A549 (cell line): ENCODE results near the gene LGALS7B. TPM values are rescaled to one million over a fixed set of nuclear protein-coding genes. Genes with fewer than 3 reads are reported as not detected.
A peak's percentile ranks its signal among the peaks of the same experiment; 100 is the strongest.

Experiments used
- ATAC-seq, 2 experiments: fragments of 200-7000 bp in 1 of 2; fragments of >200 bp in 1 of 2; cut with Nextera tagmentation in 1 of 2; cut with Tn5 transposase in 1 of 2; 3 replicates each; pipeline versions ENCODE4 v1.8.0 to v1.9.1; 2018 to 2020; ENCODE audit warnings: mild to moderate bottlenecking in 1 of 2, moderate library complexity in 1 of 2
- CTCF ChIA-PET: fragments of 300-600 bp; sonication (Branson Sonifier 250); formaldehyde crosslinking; extraction: SDS; loops from one replicate; lab custom pipeline; 2021; ENCODE audit warnings: antibody characterized with exemption, inconsistent platforms; lab: Yijun Ruan, JAX
- POLR2A ChIA-PET: fragments of 350-600 bp; formaldehyde crosslinking; extraction: SDS; loops from one replicate; lab custom pipeline; 2021; ENCODE audit warnings: antibody characterized with exemption, inconsistent platforms; lab: Yijun Ruan, JAX
- DNase-seq, 2 experiments: peaks; one replicate each; pipeline versions ENCODE4 v3.0.0 to v3.0.0-alpha.2; 2011 to 2016; ENCODE audit warnings: low read depth in 1 of 2, low spot score in 1 of 2
- FAIRE-seq: peaks from 2 replicates; lab custom pipeline; 2011; peaks lifted over from hg19 to GRCh38; lab: Jason Lieb, UNC
- H3K27ac ChIP-seq, 2 experiments: fragments of >200 bp; sonication (Bioruptor Twin); formaldehyde crosslinking; 3 replicates each; pipeline ENCODE4 v1.5.1; 2016 to 2017
- H3K4me1 ChIP-seq: fragments of >200 bp; sonication (Bioruptor Twin); formaldehyde crosslinking; 3 replicates; pipeline ENCODE4 v1.6.1; 2016
- H3K4me2 ChIP-seq: fragments of >200 bp; sonication (Bioruptor Twin); formaldehyde crosslinking; 3 replicates; pipeline ENCODE4 v1.6.1; 2016
- H3K4me3 ChIP-seq: fragments of >200 bp; sonication (Bioruptor Twin); formaldehyde crosslinking; 3 replicates; pipeline ENCODE4 v1.5.1; 2016
- H3K9me3 ChIP-seq: fragments of >200 bp; sonication (Bioruptor Twin); formaldehyde crosslinking; 3 replicates; pipeline ENCODE4 v1.6.1; 2016
- CBX2 ChIP-seq: fragments of 200-600 bp; sonication (generic); IDR thresholded peaks from 2 replicates; pipeline ENCODE4 v1.6.1; 2016; ENCODE audit warnings: low read depth, mild to moderate bottlenecking, borderline replicate concordance
- EHMT2 ChIP-seq: fragments of 200-600 bp; sonication (generic); IDR thresholded peaks from 2 replicates; pipeline ENCODE4 v1.6.1; 2016; ENCODE audit warnings: antibody characterized with exemption, low read depth, mild to moderate bottlenecking, moderate library complexity
- EP300 ChIP-seq, 2 experiments: fragments of >200 bp; sonication (Bioruptor Twin); formaldehyde crosslinking; IDR thresholded peaks; 2 replicates in 1 of 2; 3 replicates in 1 of 2; pipeline ENCODE4 v1.6.1; 2016 to 2017
- FOSB ChIP-seq: fragments of 250-450 bp; sonication (Bioruptor Pico); IDR thresholded peaks from 2 replicates; pipeline ENCODE4 v1.5.0; 2020; ENCODE audit warnings: mild to moderate bottlenecking, moderate library complexity
- GATA3 ChIP-seq: IDR thresholded peaks from 2 replicates; pipeline ENCODE4 v1.6.1; 2012; ENCODE audit warnings: borderline replicate concordance
- HEYL ChIP-seq: fragments of 250-450 bp; sonication (Bioruptor Pico); IDR thresholded peaks from 2 replicates; pipeline ENCODE4 v1.8.0; 2021; ENCODE audit warnings: mild to moderate bottlenecking, moderate library complexity
- HOXB5 ChIP-seq: fragments of 250-450 bp; sonication (Bioruptor Pico); IDR thresholded peaks from 2 replicates; pipeline ENCODE4 v1.5.0; 2020; ENCODE audit warnings: mild to moderate bottlenecking, moderate library complexity
- KDM5A ChIP-seq: fragments of 200-600 bp; sonication (generic); IDR thresholded peaks from 2 replicates; pipeline ENCODE4 v1.6.1; 2016; ENCODE audit warnings: antibody characterized with exemption, mild to moderate bottlenecking
- MAZ ChIP-seq: fragments of 150-350 bp; IDR thresholded peaks from 2 replicates; pipeline ENCODE4 v1.6.1; 2014; ENCODE audit warnings: antibody characterized with exemption, low read depth, low read length, borderline replicate concordance
- NPAS2 ChIP-seq: fragments of 250-450 bp; sonication (Bioruptor Pico); IDR thresholded peaks from 2 replicates; pipeline ENCODE4 v1.8.0; 2022; ENCODE audit warnings: mild to moderate bottlenecking, moderate library complexity, borderline replicate concordance
- NR3C1 ChIP-seq: fragments of >200 bp; sonication (Bioruptor Twin); formaldehyde crosslinking; IDR thresholded peaks from 3 replicates; pipeline ENCODE4 v1.6.1; 2017
- RARB ChIP-seq: fragments of 250-450 bp; sonication (Bioruptor Pico); IDR thresholded peaks from 2 replicates; pipeline ENCODE4 v1.8.0; 2021; ENCODE audit warnings: mild to moderate bottlenecking, moderate library complexity
- RFX5 ChIP-seq: fragments of 450-650 bp; IDR thresholded peaks from 2 replicates; pipeline ENCODE4 v1.7.1; 2014; ENCODE audit warnings: antibody characterized with exemption, mild to moderate bottlenecking, moderate library complexity
- SREBF2 ChIP-seq: fragments of 450-650 bp; IDR thresholded peaks from 2 replicates; pipeline ENCODE4 v1.6.1; 2014; ENCODE audit warnings: mild to moderate bottlenecking, moderate library complexity
- WGBS: methylation state at CpG from one replicate; pipeline ENCODE4 v1.1.6; 2017; ENCODE audit errors: missing lambda C conversion rate; 5-methylcytosine and 5-hydroxymethylcytosine counted together
- polyA plus RNA-seq, 4 experiments: library from polyadenylated mRNA; depleted of rRNA in 3 of 4; stranded (reverse); fragments of >200 nt; fragmentation: RNase III in 1 of 4; extraction: RNeasy Plus Mini Kit Qiagen cat#74134 plus additional on column Dnase treatment in 1 of 4; gene quantifications; 2 replicates in 3 of 4; 3 replicates in 1 of 4; pipeline ENCODE4 v1.2.3, GENCODE V29; 2011 to 2017
- TF ChIP-seq, protein P1 (sequence below): IDR thresholded peaks from 2 replicates; pipeline ENCODE4 v1.6.1; 2012; ENCODE audit warnings: low read depth, borderline replicate concordance
- TF ChIP-seq, protein P2 (sequence below): fragments of 450-650 bp; IDR thresholded peaks from 2 replicates; pipeline ENCODE4 v1.6.1; 2014; ENCODE audit warnings: antibody characterized with exemption
- TF ChIP-seq, protein P3 (sequence below): fragments of 150-350 bp; IDR thresholded peaks from 2 replicates; pipeline ENCODE4 v1.6.1; 2014; ENCODE audit warnings: low read depth, mild to moderate bottlenecking, low read length
- TF ChIP-seq, protein P4 (sequence below): fragments of 200-600 bp; sonication (generic); IDR thresholded peaks from 2 replicates; pipeline ENCODE4 v1.6.1; 2016; ENCODE audit warnings: antibody characterized with exemption, mild to moderate bottlenecking, moderate library complexity

Gene LGALS7B
- polyA plus RNA-seq, 2 of the 4 experiments (the other 2 are of a cell fraction) = 0.27 TPM; not detected in 1

DNA sequence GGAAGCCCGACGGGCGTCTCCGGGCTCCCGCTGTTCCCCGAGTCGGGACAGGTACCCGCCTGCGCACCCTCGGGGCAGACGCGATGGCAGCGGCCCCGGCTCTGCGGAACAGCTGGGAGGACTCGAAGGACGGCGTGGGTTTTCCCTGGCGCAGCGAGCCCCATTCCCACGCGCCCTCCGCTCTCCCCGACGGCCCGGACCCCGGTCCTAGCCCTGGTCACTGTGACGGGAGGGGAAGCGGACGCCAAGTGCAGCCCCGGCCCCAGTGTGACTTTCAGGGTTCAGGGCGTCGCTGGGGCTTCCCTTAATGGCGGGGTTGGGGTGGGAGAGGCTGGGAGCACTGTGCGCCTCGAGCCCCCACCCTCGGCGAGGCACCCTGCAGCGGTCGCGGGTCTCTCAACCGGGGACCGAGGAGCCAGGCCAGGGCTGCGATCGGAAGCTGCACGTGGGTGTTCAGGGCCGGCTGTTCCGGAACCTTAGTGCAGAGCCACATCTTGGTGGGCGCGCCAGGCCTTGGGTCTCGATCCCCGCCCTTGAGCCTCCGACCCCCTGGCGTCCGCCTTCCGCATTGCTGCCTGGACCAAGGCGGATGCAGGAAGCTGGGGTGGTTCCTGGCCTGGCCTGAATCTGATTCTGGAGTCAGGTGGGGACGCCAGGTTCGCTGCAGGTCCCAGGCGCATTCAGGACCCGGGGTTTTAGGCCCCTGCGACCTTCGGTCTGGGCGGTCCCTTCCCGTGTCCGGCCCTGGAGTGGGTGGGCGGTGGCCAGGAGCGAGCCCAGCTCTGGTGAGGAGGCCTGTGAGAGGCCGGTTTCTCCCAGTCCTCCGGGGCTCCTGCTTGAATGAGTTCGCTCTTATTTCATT lies 3.5 kb downstream of the LGALS7B start:
- Histone ChIP-seq H3K4me3 (no peak overlapping the region), H3K27ac (peak overlapping the region in 1 of 2 experiments; percentile 54; a peak in 3 of 6 replicates), H3K9me3 (no peaks in the 10 kb centered on the region), H3K4me1 (peaks cover 11% of the 10 kb centered on the region), H3K4me2 (no peak overlapping the region)
- ATAC-seq (peak in 1 of 2 experiments; percentile 13; a peak in 2 of 6 replicates), DNase-seq (no peak), FAIRE-seq (no peak)
- TF ChIP-seq, protein P1, sequence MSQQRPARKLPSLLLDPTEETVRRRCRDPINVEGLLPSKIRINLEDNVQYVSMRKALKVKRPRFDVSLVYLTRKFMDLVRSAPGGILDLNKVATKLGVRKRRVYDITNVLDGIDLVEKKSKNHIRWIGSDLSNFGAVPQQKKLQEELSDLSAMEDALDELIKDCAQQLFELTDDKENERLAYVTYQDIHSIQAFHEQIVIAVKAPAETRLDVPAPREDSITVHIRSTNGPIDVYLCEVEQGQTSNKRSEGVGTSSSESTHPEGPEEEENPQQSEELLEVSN = no peak
- TF ChIP-seq GATA3 (no peak), NR3C1 (no peak), KDM5A (no peak), NPAS2 (CRISPR knock-in tag) (no peak), MAZ (no peak)
- POLR2A ChIA-PET = no interaction called here
- CTCF ChIA-PET = interaction anchor here (1.2 to 2.3 kb wide), 4 partner anchors 9 to 77 kb away, joined by 3 to 12 read pairs (median 4); no protein-coding TSS in a partner anchor
- WGBS = 90% methylated on average over 64 of the region's 71 CpGs

DNA sequence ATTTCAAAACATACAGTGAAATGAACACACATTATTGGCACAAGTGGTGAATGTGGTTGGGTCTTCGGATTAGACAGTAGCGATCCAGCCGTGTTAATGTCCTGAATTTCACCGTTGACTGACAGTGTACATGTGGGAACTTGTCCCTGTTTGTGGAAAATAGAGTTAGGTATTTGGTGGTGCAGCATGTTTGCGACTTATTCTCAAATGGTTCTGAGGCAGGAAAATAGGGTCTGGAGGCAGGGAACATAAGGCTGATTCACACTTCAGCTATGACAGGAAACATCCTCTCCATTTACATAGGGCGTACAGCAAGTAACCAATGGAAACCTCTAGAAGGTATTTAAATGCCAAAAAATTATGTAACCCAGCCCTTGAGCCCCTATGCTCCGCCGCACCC lies 4.2 kb downstream of the LGALS7B start:
- DNase-seq (no peak), FAIRE-seq (no peak), ATAC-seq (no peak)
- POLR2A ChIA-PET = interaction anchor here (1.3 kb wide), 1 partner anchor 56 kb away, joined by 4 read pairs; no protein-coding TSS in a partner anchor
- Histone ChIP-seq H3K9me3 (no peaks in the 10 kb centered on the region), H3K27ac (peak overlapping the region in 1 of 2 experiments; percentile 54; a peak in 3 of 6 replicates), H3K4me2 (no peak overlapping the region), H3K4me3 (no peak overlapping the region), H3K4me1 (peaks cover 10% of the 10 kb centered on the region)
- no peak for TF ChIP-seq EHMT2
- TF ChIP-seq HEYL (CRISPR knock-in tag) = no peak
- TF ChIP-seq SREBF2 = no peak
- TF ChIP-seq, protein P2, sequence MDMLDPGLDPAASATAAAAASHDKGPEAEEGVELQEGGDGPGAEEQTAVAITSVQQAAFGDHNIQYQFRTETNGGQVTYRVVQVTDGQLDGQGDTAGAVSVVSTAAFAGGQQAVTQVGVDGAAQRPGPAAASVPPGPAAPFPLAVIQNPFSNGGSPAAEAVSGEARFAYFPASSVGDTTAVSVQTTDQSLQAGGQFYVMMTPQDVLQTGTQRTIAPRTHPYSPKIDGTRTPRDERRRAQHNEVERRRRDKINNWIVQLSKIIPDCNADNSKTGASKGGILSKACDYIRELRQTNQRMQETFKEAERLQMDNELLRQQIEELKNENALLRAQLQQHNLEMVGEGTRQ = no peak
- TF ChIP-seq, protein P3, sequence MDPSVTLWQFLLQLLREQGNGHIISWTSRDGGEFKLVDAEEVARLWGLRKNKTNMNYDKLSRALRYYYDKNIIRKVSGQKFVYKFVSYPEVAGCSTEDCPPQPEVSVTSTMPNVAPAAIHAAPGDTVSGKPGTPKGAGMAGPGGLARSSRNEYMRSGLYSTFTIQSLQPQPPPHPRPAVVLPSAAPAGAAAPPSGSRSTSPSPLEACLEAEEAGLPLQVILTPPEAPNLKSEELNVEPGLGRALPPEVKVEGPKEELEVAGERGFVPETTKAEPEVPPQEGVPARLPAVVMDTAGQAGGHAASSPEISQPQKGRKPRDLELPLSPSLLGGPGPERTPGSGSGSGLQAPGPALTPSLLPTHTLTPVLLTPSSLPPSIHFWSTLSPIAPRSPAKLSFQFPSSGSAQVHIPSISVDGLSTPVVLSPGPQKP = no peak
- TF ChIP-seq, protein P4, sequence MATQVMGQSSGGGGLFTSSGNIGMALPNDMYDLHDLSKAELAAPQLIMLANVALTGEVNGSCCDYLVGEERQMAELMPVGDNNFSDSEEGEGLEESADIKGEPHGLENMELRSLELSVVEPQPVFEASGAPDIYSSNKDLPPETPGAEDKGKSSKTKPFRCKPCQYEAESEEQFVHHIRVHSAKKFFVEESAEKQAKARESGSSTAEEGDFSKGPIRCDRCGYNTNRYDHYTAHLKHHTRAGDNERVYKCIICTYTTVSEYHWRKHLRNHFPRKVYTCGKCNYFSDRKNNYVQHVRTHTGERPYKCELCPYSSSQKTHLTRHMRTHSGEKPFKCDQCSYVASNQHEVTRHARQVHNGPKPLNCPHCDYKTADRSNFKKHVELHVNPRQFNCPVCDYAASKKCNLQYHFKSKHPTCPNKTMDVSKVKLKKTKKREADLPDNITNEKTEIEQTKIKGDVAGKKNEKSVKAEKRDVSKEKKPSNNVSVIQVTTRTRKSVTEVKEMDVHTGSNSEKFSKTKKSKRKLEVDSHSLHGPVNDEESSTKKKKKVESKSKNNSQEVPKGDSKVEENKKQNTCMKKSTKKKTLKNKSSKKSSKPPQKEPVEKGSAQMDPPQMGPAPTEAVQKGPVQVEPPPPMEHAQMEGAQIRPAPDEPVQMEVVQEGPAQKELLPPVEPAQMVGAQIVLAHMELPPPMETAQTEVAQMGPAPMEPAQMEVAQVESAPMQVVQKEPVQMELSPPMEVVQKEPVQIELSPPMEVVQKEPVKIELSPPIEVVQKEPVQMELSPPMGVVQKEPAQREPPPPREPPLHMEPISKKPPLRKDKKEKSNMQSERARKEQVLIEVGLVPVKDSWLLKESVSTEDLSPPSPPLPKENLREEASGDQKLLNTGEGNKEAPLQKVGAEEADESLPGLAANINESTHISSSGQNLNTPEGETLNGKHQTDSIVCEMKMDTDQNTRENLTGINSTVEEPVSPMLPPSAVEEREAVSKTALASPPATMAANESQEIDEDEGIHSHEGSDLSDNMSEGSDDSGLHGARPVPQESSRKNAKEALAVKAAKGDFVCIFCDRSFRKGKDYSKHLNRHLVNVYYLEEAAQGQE = no peak
- no peak for TF ChIP-seq HOXB5 (CRISPR knock-in tag)
- no peak for TF ChIP-seq RARB (CRISPR knock-in tag)
- no peak for TF ChIP-seq RFX5
- no peak for TF ChIP-seq CBX2
- no peak for TF ChIP-seq GATA3
- no peak for TF ChIP-seq FOSB (CRISPR knock-in tag)
- no peak for TF ChIP-seq EP300 (IDR thresholded peaks at IDR 0.05)
- CTCF ChIA-PET = interaction anchor here (1.0 to 2.3 kb wide), 8 partner anchors 10 to 76 kb away, joined by 3 to 12 read pairs (median 4); partner anchors contain the start of gene LGALS7
- WGBS = 87% methylated on average over 8 of the region's 8 CpGs
